Stimulated activated CD4-positive, alpha-beta T cell treated with anti-CD3 and anti-CD28 coated beads, TNF-alpha, amount 100 ng/mL, for 1 hour (primary cell): ENCODE data around the gene TXNDC11.

Experiments used
- DNase-seq, 3 donors: peaks; one replicate each; pipeline ENCODE4 v3.0.0-alpha.2; 2020; ENCODE audit warnings: low read depth in 3 of 3, low spot score in 1 of 3

TXNDC11 gene

GRCh38 chr16:11719762-11720161, 22.9 kb downstream of the TXNDC11 start:
- DNase-seq: no peak

GRCh38 chr16:11719171-11719570, 23.5 kb downstream of the TXNDC11 start:
- DNase-seq: no peak

GRCh38 chr16:11717811-11718210, 24.8 kb downstream of the TXNDC11 start:
- no peak for DNase-seq

- no peak for DNase-seq
Measured at GRCh38 chr16:11716336-11716735, 26.3 kb downstream of the TXNDC11 start.

- DNase-seq: no peak
Measured at GRCh38 chr16:11715246-11715947, 27.3 kb downstream of the TXNDC11 start.

GRCh38 chr16:11712122-11712521, 30.5 kb downstream of the TXNDC11 start:
- DNase-seq: no peak

GRCh38 chr16:11711662-11712061, 31.0 kb downstream of the TXNDC11 start:
- DNase-seq: no peak

GRCh38 chr16:11708421-11708820, 34.2 kb downstream of the TXNDC11 start:
- DNase-seq: no peak

- DNase-seq: no peak
Measured at GRCh38 chr16:11707679-11708197, 34.9 kb downstream of the TXNDC11 start.

- DNase-seq: no peak
Measured at GRCh38 chr16:11706180-11706742, 36.4 kb downstream of the TXNDC11 start.

GRCh38 chr16:11705311-11706025, 37.2 kb downstream of the TXNDC11 start:
- DNase-seq: no peak

GRCh38 chr16:11700264-11701029, 42.2 kb downstream of the TXNDC11 start:
- no peak for DNase-seq

GRCh38 chr16:11699234-11699894, 43.3 kb downstream of the TXNDC11 start:
- no peak for DNase-seq

- DNase-seq: no peak
Measured at GRCh38 chr16:11698271-11698689, 44.4 kb downstream of the TXNDC11 start.

GRCh38 chr16:11697319-11697718, 45.3 kb downstream of the TXNDC11 start:
- DNase-seq: no peak

GRCh38 chr16:11696266-11697012, 46.2 kb downstream of the TXNDC11 start:
- no peak for DNase-seq

GRCh38 chr16:11692651-11693050, 50.0 kb downstream of the TXNDC11 start:
- no peak for DNase-seq

- no peak for DNase-seq
Measured at GRCh38 chr16:11692171-11692570, 50.5 kb downstream of the TXNDC11 start.

- DNase-seq: no peak
Measured at GRCh38 chr16:11691771-11692170, 50.9 kb downstream of the TXNDC11 start.

GRCh38 chr16:11691235-11691634, 51.4 kb downstream of the TXNDC11 start:
- no peak for DNase-seq
